Left colon (tissue), 2 donors: ENCODE data around the gene TRIO. TPM values are rescaled to one million over a fixed set of nuclear protein-coding genes. Genes with fewer than 3 reads are reported as not detected.
A peak's percentile ranks its signal among the peaks of the same experiment; 100 is the strongest.

ENCODE experiments used
- ATAC-seq: fragments of 200-7000 bp; cut with Tn5 transposase; one replicate; pipeline ENCODE4 v1.9.1; 2020; ENCODE audit warnings: mild to moderate bottlenecking, moderate library complexity
- DNase-seq, 2 donors: peaks; one replicate each; pipeline ENCODE4 v3.0.0-alpha.2; 2020
- intact Hi-C, 2 donors: fragments of 100-400 bp; cut with DNase I in 1 of 2; cut with micrococcal nuclease in 1 of 2; formaldehyde crosslinking; loops; one replicate each; pipeline versions ENCODE4 v1.11.2 to v1.14.0; 2022; cut with DNase I, micrococcal nuclease
- total RNA-seq, 2 donors: library from RNA; stranded (reverse); fragmentation: NEBNext Ultra II Directional; extraction: Animal tissue kit (Norgen Biotek cat#: 25700); gene quantifications; one replicate each; pipeline ENCODE4 v1.2.1, GENCODE V29; 2021
- donor health status: DM: no; HTN: no; CAD: no.
- donor health status: DM: yes; HTN: yes; CAD: no.

The TRIO gene
- total RNA-seq, 2 donors from 2014 or later: 140 to 181 TPM

- ATAC-seq (no peak), DNase-seq (no peak)
- intact Hi-C loops: loop anchor here in 1 of 2 donors (10.0 kb wide), 1 partner anchor 55 kb away; no protein-coding TSS in a partner anchor
Measured at GRCh38 chr5:14209836-14210235, 66.7 kb downstream of the TRIO start.

- no peak for ATAC-seq
- no peak for DNase-seq
- intact Hi-C loops: no loop called here
Measured at GRCh38 chr5:14210729-14211128, 67.6 kb downstream of the TRIO start.

GRCh38 chr5:14211818-14212803 lies 69.0 kb downstream of the TRIO start:
- ATAC-seq (no peak), DNase-seq (peak; percentile 45 to 54)
- intact Hi-C loops: no loop called here

- intact Hi-C loops: no loop called here
- peak; percentile 59 for ATAC-seq
- DNase-seq: no peak
Measured at GRCh38 chr5:14212838-14213237, 69.7 kb downstream of the TRIO start.

GRCh38 chr5:14213253-14213652 lies 70.1 kb downstream of the TRIO start:
- intact Hi-C loops: no loop called here

GRCh38 chr5:14213813-14214585 lies 70.9 kb downstream of the TRIO start:
- ATAC-seq (peak; percentile 55), DNase-seq (peak in 1 of 2 donors; percentile 47)
- intact Hi-C loops: no loop called here

More at GRCh38 chr5:14213253-14213652, 70.1 kb downstream of the TRIO start:
- ATAC-seq: no peak
- DNase-seq: no peak

- DNase-seq (no peak), ATAC-seq (no peak)
- intact Hi-C loops: no loop called here
Measured at GRCh38 chr5:14215901-14216300, 72.8 kb downstream of the TRIO start.

- intact Hi-C loops: no loop called here
- DNase-seq: no peak
- ATAC-seq: no peak
Measured at GRCh38 chr5:14216372-14216771, 73.2 kb downstream of the TRIO start.

- ATAC-seq (no peak), DNase-seq (no peak)
- intact Hi-C loops: no loop called here
Measured at GRCh38 chr5:14216902-14217301, 73.8 kb downstream of the TRIO start.

GRCh38 chr5:14217587-14217986 lies 74.4 kb downstream of the TRIO start:
- DNase-seq (peak; percentile 37 to 62), ATAC-seq (peak; percentile 46)
- intact Hi-C loops: no loop called here

- no peak for DNase-seq
- no peak for ATAC-seq
- intact Hi-C loops: no loop called here
Measured at GRCh38 chr5:14218011-14218410, 74.9 kb downstream of the TRIO start.

- DNase-seq (no peak), ATAC-seq (no peak)
- intact Hi-C loops: no loop called here
Measured at GRCh38 chr5:14218480-14218879, 75.3 kb downstream of the TRIO start.

- ATAC-seq (peak; percentile 24), DNase-seq (peak in 1 of 2 donors; percentile 42)
- intact Hi-C loops: no loop called here
Measured at GRCh38 chr5:14218897-14219573, 75.9 kb downstream of the TRIO start.

GRCh38 chr5:14219800-14220512 lies 76.8 kb downstream of the TRIO start:
- peak; percentile 64 for ATAC-seq
- DNase-seq: no peak
- intact Hi-C loops: no loop called here

GRCh38 chr5:14220642-14221041 lies 77.5 kb downstream of the TRIO start:
- DNase-seq: no peak
- intact Hi-C loops: no loop called here
- ATAC-seq: no peak

GRCh38 chr5:14221732-14222131 lies 78.6 kb downstream of the TRIO start:
- DNase-seq (no peak), ATAC-seq (no peak)
- intact Hi-C loops: no loop called here

GRCh38 chr5:14222206-14222605 lies 79.1 kb downstream of the TRIO start:
- ATAC-seq: peak; percentile 25
- DNase-seq: no peak
- intact Hi-C loops: no loop called here

GRCh38 chr5:14223372-14223771 lies 80.2 kb downstream of the TRIO start:
- intact Hi-C loops: no loop called here
- DNase-seq: no peak
- ATAC-seq: no peak
